HepG2 (cell line): ENCODE results near the gene TP53. TPM values are rescaled to one million over a fixed set of nuclear protein-coding genes. Genes with fewer than 3 reads are reported as not detected.

Experiments used
- ARHGAP35 ChIP-seq: sonication (generic); formaldehyde crosslinking; IDR thresholded peaks from 2 replicates; pipeline ENCODE4 v1.9.0; 2022; ENCODE audit warnings: mild to moderate bottlenecking, inconsistent platforms, moderate library complexity, missing genetic modification reagents, borderline replicate concordance
- ASH2L ChIP-seq: fragments of 300-600, 200-600 bp; sonication (generic); IDR thresholded peaks from 2 replicates; pipeline ENCODE4 v1.7.0; 2017; ENCODE audit warnings: low read depth, mild to moderate bottlenecking, moderate library complexity, mixed read lengths, low read length; ENCODE audit not compliant: insufficient read length
- BRF2 ChIP-seq: sonication (generic); formaldehyde crosslinking; IDR thresholded peaks from 2 replicates; pipeline ENCODE4 v1.8.1; 2022; ENCODE audit warnings: mild to moderate bottlenecking, missing genetic modification reagents
- MED8 ChIP-seq: sonication (generic); formaldehyde crosslinking; IDR thresholded peaks from 2 replicates; pipeline ENCODE4 v1.8.1; 2023; ENCODE audit warnings: mild to moderate bottlenecking, missing genetic modification reagents; ENCODE audit not compliant: insufficient replicate concordance
- MEIS2 ChIP-seq: sonication (generic); formaldehyde crosslinking; IDR thresholded peaks from 2 replicates; pipeline ENCODE4 v1.9.0; 2021; ENCODE audit warnings: mild to moderate bottlenecking, missing genetic modification reagents
- MZF1 ChIP-seq: sonication (generic); formaldehyde crosslinking; IDR thresholded peaks from 2 replicates; pipeline ENCODE4 v1.8.1; 2023; ENCODE audit warnings: mild to moderate bottlenecking, missing genetic modification reagents, borderline replicate concordance
- PAWR ChIP-seq: sonication (generic); formaldehyde crosslinking; IDR thresholded peaks from 2 replicates; pipeline ENCODE4 v1.4.0; 2020; ENCODE audit warnings: missing genetic modification reagents, mild to moderate bottlenecking, borderline replicate concordance
- POLR2A ChIP-seq, 2 experiments: IDR thresholded peaks; 2 replicates each; pipeline ENCODE4 v1.6.1; 2011; ENCODE audit warnings: low read depth in 2 of 2, low read length in 2 of 2, mild to moderate bottlenecking in 1 of 2, moderate library complexity in 1 of 2; ENCODE audit not compliant: insufficient read depth in 1 of 2
- RELA ChIP-seq: sonication (generic); formaldehyde crosslinking; IDR thresholded peaks from 2 replicates; pipeline ENCODE4 v1.4.0; 2020; ENCODE audit warnings: missing genetic modification reagents
- RXRB ChIP-seq: IDR thresholded peaks from 2 replicates; pipeline ENCODE4 v1.6.1; 2016; ENCODE audit warnings: borderline replicate concordance, missing genetic modification reagents, missing compliant biosample characterization
- SNRNP70 ChIP-seq: fragments of 200-400 bp; formaldehyde crosslinking; IDR thresholded peaks from 2 replicates; pipeline ENCODE4 v1.6.1; 2017; ENCODE audit warnings: mild to moderate bottlenecking, low read depth, low read length, moderate library complexity
- SPEN ChIP-seq: sonication (generic); formaldehyde crosslinking; IDR thresholded peaks from 2 replicates; pipeline ENCODE4 v1.5.1; 2020; ENCODE audit warnings: low read depth, mild to moderate bottlenecking, missing genetic modification reagents
- ZBTB40 ChIP-seq, 2 experiments: fragments of 450-650 bp in 1 of 2; sonication (generic) in 1 of 2; formaldehyde crosslinking in 1 of 2; IDR thresholded peaks; 2 replicates each; pipeline versions ENCODE4 v1.6.1 to v1.8.0; 2016 to 2022; ENCODE audit warnings: antibody characterized with exemption in 1 of 2, mild to moderate bottlenecking in 1 of 2, missing genetic modification reagents in 1 of 2
- ZBTB7B ChIP-seq: sonication (generic); formaldehyde crosslinking; IDR thresholded peaks from 2 replicates; pipeline ENCODE4 v1.4.0; 2020; ENCODE audit warnings: missing genetic modification reagents
- ZFY ChIP-seq: sonication (generic); formaldehyde crosslinking; IDR thresholded peaks from 2 replicates; pipeline ENCODE4 v1.4.0; 2020; ENCODE audit warnings: missing genetic modification reagents
- ZNF10 ChIP-seq: sonication (generic); formaldehyde crosslinking; IDR thresholded peaks from 2 replicates; pipeline ENCODE4 v1.4.0; 2020; ENCODE audit warnings: mild to moderate bottlenecking, low read depth, missing genetic modification reagents, borderline replicate concordance
- ZNF101 ChIP-seq: sonication (generic); formaldehyde crosslinking; IDR thresholded peaks from 2 replicates; pipeline ENCODE4 v1.4.0; 2020; ENCODE audit warnings: mild to moderate bottlenecking, low read depth, missing genetic modification reagents, borderline replicate concordance
- ZNF761 ChIP-seq: sonication (generic); formaldehyde crosslinking; conservative IDR thresholded peaks from 2 replicates; pipeline ENCODE4 v1.4.0; 2020; ENCODE audit warnings: mild to moderate bottlenecking, missing genetic modification reagents
- ZNF83 ChIP-seq: sonication (generic); formaldehyde crosslinking; IDR thresholded peaks from 2 replicates; pipeline ENCODE4 v1.4.0; 2020; ENCODE audit warnings: missing genetic modification reagents, mild to moderate bottlenecking, borderline replicate concordance
- polyA plus RNA-seq, 8 experiments: library from polyadenylated mRNA; depleted of rRNA in 3 of 8; stranded (reverse) in 7 of 8; unstranded in 1 of 8; fragments of >200 nt; fragmentation: Illumina TruSeq in 4 of 8; extraction: Trizol in 4 of 8; gene quantifications; 2 replicates each; pipeline versions ENCODE4 v1.2.1 to v1.2.3, GENCODE V29; 2011 to 2016; ENCODE audit warnings: low read depth in 4 of 8, missing spikeins in 1 of 8, mixed read lengths in 1 of 8; ENCODE audit not compliant: insufficient read depth in 1 of 8
- total RNA-seq, 5 experiments: library from RNA; depleted of rRNA; stranded (reverse); fragments of >200 nt; fragmentation: Illumina TruSeq; extraction: Trizol; gene quantifications; 2 replicates each; pipeline ENCODE4 v1.2.3, GENCODE V29; 2016; ENCODE audit warnings: low read depth in 1 of 5

Gene TP53
- total and polyA plus RNA-seq, 2 of the 13 experiments (the other 11 are each of a cell fraction or from before 2014, with no cell fraction given): 17.1 to 29.9 TPM

DNA sequence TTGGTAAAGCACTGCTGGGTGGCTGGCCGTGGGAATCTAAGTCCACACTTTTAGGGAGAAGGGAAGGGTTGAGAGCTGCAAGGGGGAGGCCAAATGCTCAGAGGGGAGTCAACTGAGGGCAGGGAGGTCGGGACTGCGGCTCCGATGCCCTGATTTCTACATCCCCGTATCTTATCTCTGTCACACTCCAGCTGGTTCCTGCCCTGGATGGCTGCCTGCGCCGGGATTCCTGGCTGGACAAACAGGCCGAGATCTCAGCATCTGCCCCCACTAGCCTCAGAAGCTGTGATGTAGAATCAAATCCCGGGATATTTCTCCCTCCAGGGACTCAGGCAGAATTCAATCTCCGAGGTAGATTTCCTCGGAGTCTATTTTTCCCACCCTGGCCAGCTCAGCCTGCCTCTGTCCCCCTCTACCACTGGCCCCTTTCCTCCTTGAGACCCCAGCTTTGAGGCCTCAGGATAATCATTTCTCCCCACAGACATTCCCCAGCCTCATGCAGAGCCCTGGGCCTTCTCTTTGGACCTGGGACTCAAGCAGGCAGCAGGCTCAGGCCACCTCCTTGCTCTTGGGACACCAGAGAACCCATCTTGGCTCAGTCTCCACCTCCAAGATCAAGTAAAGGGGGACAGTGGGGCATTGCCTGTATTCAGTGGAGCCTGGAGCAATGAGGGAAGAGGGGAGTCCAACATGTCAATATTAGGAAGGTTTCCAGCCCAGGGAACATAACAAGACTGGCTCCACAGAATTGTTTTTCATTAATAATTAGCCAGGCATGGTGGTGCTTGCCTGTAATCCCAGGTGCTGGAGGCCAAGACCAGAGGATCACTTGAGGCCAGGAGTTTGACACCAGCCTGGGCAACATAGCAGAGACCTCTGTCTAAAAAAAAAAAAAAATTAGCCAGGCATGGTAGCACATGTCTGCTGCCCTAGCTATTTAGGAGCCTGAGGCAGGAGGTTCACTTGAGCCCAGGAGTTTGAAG lies 55.6 kb downstream of the TP53 start (continued):
- TF ChIP-seq SNRNP70 (no peak), ZNF83 (CRISPR knock-in tag) (no peak), SPEN (CRISPR knock-in tag) (no peak), ARHGAP35 (CRISPR knock-in tag) (no peak), ZFY (CRISPR knock-in tag) (no peak), RELA (CRISPR knock-in tag) (no peak), RXRB (CRISPR knock-in tag) (peak; percentile 4; the same call in 1 of the 2 replicates), BRF2 (no peak), MEIS2 (0 out of 2 replicates have a peak, but pooled peaks have one; percentile 30), ZNF101 (CRISPR knock-in tag) (no peak), PAWR (CRISPR knock-in tag) (no peak), ZNF10 (CRISPR knock-in tag) (no peak), MED8 (CRISPR knock-in tag) (no peak), ZNF761 (no peak), MZF1 (CRISPR knock-in tag) (no peak), ZBTB40 (IDR thresholded peaks at IDR 0.05) (no peak), ZBTB40 (CRISPR knock-in tag; IDR thresholded peaks at IDR 0.05) (no peak), ASH2L (peak; percentile 33), ZBTB7B (CRISPR knock-in tag) (no peak), POLR2A (IDR thresholded peaks at IDR 0.05; ENCODE audit: insufficient read depth in 1 of 2, low read depth in 2 of 2, low read length in 2 of 2) (no peak)
